ENCODE measurements around the gene PPIAL4G. TPM values are rescaled to one million over a fixed set of nuclear protein-coding genes. Genes with fewer than 3 reads are reported as not detected.
"Not testable (repeated sequence)": the region's sequence is repeated elsewhere in the genome, so short reads cannot be mapped to it uniquely, and the experiment has no call there.

Gene PPIAL4G
- total and polyA plus RNA-seq, 4 donors = 0.09 to 0.13 TPM; not detected in 2

- H3K4me1 ChIP-seq (ENCODE audit: control insufficient read depth in 1 of 2, insufficient read depth in 2 of 2, low read length in 2 of 2) = peaks cover 0 to 3% of the 10 kb centered on the region in 2 donors
- 94 to 95% methylated on average over 4 of the region's 4 CpGs for WGBS, 2 donors
- H3K36me3 ChIP-seq (ENCODE audit: control insufficient read depth in 1 of 2, insufficient read depth in 2 of 2, low read length in 1 of 2) = no peaks in the 10 kb centered on the region
- ATAC-seq (ENCODE audit: low FRiP score) (no peak), DNase-seq (no peak)
- no peaks in the 10 kb centered on the region for H3K27me3 ChIP-seq (ENCODE audit: control insufficient read depth in 1 of 2, insufficient read depth in 2 of 2, low read length in 1 of 2)
- H3K4me3 ChIP-seq (ENCODE audit: low read length in 2 of 2) = no peak overlapping the region
- intact Hi-C loops (cut with DNase I) = no loop called here
- no peak overlapping the region for H3K27ac ChIP-seq (ENCODE audit: low read depth in 1 of 2, low read length in 2 of 2)
- no peaks in the 10 kb centered on the region for H3K9me3 ChIP-seq (ENCODE audit: control insufficient read depth, low read length)
Measured at GRCh38 chr1:148435406-148435805, 47.7 kb downstream of the PPIAL4G start.

- intact Hi-C loops (cut with DNase I) = no loop called here
- 96 to 97% methylated on average over 28 of the region's 28 CpGs for WGBS, 2 donors
Measured at GRCh38 chr1:148434832-148435231, 48.3 kb downstream of the PPIAL4G start.

GRCh38 chr1:148432916-148433317 lies 50.2 kb downstream of the PPIAL4G start:
- H3K36me3 ChIP-seq (ENCODE audit: control insufficient read depth in 1 of 2, insufficient read depth in 2 of 2, low read length in 1 of 2); ATAC-seq (ENCODE audit: low FRiP score); intact Hi-C loops (cut with DNase I); H3K4me3 ChIP-seq (ENCODE audit: low read length in 2 of 2); H3K27ac ChIP-seq (ENCODE audit: low read depth in 1 of 2, low read length in 2 of 2); H3K4me1 ChIP-seq (ENCODE audit: control insufficient read depth in 1 of 2, insufficient read depth in 2 of 2, low read length in 2 of 2); H3K9me3 ChIP-seq (ENCODE audit: control insufficient read depth, low read length); H3K27me3 ChIP-seq (ENCODE audit: control insufficient read depth in 1 of 2, insufficient read depth in 2 of 2, low read length in 1 of 2); DNase-seq: not testable (repeated sequence)
- 16 to 25% methylated on average over 1 of the region's 1 CpG for WGBS, 2 donors

More at GRCh38 chr1:148434832-148435231, 48.3 kb downstream of the PPIAL4G start:
- Histone ChIP-seq H3K9me3 (ENCODE audit: control insufficient read depth, low read length) (no peaks in the 10 kb centered on the region), H3K4me1 (ENCODE audit: control insufficient read depth in 1 of 2, insufficient read depth in 2 of 2, low read length in 2 of 2) (peaks cover 0 to 3% of the 10 kb centered on the region in 2 donors), H3K36me3 (ENCODE audit: control insufficient read depth in 1 of 2, insufficient read depth in 2 of 2, low read length in 1 of 2) (peaks cover 0 to 2% of the 10 kb centered on the region in 2 donors), H3K4me3 (ENCODE audit: low read length in 2 of 2) (no peak overlapping the region), H3K27me3 (ENCODE audit: control insufficient read depth in 1 of 2, insufficient read depth in 2 of 2, low read length in 1 of 2) (no peaks in the 10 kb centered on the region), H3K27ac (ENCODE audit: low read depth in 1 of 2, low read length in 2 of 2) (no peak overlapping the region)
- no peak for DNase-seq
- ATAC-seq (ENCODE audit: low FRiP score) = no peak

Other genes with a start within 250 kb of the PPIAL4G start
- 10 to 100 TPM; 60.4 to 76.3 TPM for gene NBPF14, start 112.7 kb upstream of the PPIAL4G start, total RNA-seq
- 10 to 100 TPM; 21.2 to 21.4 TPM for gene NBPF14, start 112.7 kb upstream of the PPIAL4G start, polyA plus RNA-seq